ENCODE measurements around the gene SPCS3.

- no peak for TF ChIP-seq POLR2AphosphoS5 (IDR thresholded peaks at IDR 0.05; ENCODE audit: low read depth, low read length)
- no peak for TF ChIP-seq SIN3A (IDR thresholded peaks at IDR 0.05; ENCODE audit: borderline replicate concordance, insufficient read depth, low read length)
- TF ChIP-seq TAF1 (IDR thresholded peaks at IDR 0.05; ENCODE audit: borderline replicate concordance, insufficient read depth, low read length) = no peak
- TF ChIP-seq REST (IDR thresholded peaks at IDR 0.05; ENCODE audit: insufficient read depth in 1 of 2, low read depth in 2 of 2, low read length in 2 of 2) = no peak
- no peak for TF ChIP-seq FOXP2 (optimal IDR thresholded peaks at IDR 0.05; ENCODE audit: borderline replicate concordance, extremely low read depth, extremely low read length, insufficient read depth)
Observed at GRCh38 chr4:176367771-176368465, 48.2 kb downstream of the SPCS3 start.
